Neural progenitor cell (in vitro differentiated cells): Measurements from ENCODE around the gene CHCHD10.

Source experiments
- CTCF ChIP-seq: fragments of 200-600 bp; sonication (generic); IDR thresholded peaks from 2 replicates; pipeline ENCODE4 v1.5.1; 2017; ENCODE audit warnings: antibody characterized with exemption, mild to moderate bottlenecking
- EZH2 ChIP-seq: fragments of 200-600 bp; sonication (generic); IDR thresholded peaks from 2 replicates; pipeline ENCODE4 v1.6.1; 2017; ENCODE audit warnings: antibody characterized with exemption, mild to moderate bottlenecking, moderate library complexity

- TF ChIP-seq CTCF (no peak), EZH2 (no peak)
These were observed 22.0 kb downstream of the CHCHD10 start for GRCh38 chr22:23745791-23746190.
